HG02885 (cell line): ENCODE measurements around the gene SPEF1.
"Not testable (repeated sequence)": the region's sequence is repeated elsewhere in the genome, so short reads cannot be mapped to it uniquely, and the experiment has no call there.

Experiments
- ATAC-seq: cut with Tn5 transposase; IDR thresholded peaks from one replicate; pipeline ENCODE4 v1.9.1; 2021; ENCODE audit warnings: mild to moderate bottlenecking; ENCODE audit not compliant: unreplicated experiment, poor library complexity

The SPEF1 gene

GRCh38 chr20:3794168-3794567 lies 12.9 kb upstream of the SPEF1 start:
- ATAC-seq = not testable (repeated sequence)

DNA sequence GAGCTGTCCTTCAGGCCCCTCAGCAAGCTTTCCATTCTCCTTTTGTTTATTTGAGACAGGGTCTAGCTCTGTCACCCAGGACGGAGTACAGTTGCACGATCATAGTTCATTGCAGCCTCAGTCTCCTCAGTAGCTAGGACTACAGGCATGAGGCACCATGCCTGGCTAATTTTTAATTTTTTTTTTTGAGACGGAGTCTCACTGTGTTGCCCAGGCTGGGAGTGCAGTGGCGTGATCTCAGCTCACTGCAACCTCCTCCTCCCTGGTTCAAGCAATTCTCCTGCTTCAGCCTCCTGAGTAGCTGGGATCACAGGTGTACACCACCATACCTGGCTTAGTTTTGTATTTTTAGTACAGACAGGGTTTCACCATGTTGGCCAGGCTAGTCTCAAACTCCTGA lies 8.0 kb upstream of the SPEF1 start:
- ATAC-seq = not testable (repeated sequence)

DNA sequence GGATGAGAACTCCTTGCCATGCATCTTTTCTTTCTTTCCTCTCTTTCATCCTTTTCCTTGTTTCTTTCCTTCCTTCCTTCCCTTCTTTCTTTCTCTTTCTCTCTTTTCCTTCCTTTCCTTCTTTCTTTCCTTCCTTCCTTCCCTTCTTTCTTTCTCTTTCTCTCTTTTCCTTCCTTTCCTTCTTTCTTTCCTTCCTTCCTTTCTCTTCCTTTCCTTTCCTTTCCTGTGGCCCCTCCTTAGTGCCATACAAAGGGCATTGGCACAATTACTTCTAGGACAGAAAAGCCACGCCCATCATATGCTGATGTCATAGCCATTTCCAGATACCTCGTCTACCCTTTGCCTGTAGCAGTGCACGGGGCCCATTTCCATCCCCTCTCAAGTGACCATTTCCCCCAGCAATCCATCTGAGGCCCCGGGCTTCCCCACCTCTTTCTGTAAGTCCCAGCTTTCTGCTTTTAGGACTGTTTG lies 7.5 kb upstream of the SPEF1 start:
- ATAC-seq = no peak

DNA sequence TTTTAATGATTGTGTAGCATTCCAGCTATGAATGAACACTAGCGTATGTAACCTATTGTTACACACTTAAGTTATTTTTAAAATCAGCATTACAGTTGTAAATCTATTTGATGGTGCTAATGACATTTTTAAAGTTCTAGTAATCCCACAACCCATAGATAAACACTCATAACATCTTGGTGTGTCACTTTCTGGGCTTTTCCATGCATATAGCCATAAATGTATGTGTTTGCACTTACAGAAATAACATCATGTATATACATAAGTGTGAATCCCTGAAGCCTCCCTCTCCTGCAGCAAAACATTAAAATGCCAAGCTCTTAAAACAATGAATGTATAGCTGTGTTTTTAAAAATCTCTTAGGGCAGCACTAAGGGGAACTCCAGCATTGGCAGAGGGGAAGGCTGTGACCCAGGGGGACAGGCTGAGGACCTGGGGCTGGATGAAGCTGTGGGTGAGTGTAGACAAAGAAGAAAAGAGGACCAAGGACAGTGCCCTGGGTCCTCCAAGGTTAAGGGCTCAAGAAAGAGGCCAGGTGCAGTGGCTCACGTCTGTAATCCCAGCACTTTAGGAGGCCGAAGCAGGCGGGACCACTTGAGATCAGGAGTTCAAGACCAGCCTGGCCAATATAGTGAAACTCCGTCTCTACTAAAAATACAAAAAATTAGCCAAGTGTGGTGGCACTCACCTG lies 6.2 kb upstream of the SPEF1 start:
- ATAC-seq = no peak

DNA sequence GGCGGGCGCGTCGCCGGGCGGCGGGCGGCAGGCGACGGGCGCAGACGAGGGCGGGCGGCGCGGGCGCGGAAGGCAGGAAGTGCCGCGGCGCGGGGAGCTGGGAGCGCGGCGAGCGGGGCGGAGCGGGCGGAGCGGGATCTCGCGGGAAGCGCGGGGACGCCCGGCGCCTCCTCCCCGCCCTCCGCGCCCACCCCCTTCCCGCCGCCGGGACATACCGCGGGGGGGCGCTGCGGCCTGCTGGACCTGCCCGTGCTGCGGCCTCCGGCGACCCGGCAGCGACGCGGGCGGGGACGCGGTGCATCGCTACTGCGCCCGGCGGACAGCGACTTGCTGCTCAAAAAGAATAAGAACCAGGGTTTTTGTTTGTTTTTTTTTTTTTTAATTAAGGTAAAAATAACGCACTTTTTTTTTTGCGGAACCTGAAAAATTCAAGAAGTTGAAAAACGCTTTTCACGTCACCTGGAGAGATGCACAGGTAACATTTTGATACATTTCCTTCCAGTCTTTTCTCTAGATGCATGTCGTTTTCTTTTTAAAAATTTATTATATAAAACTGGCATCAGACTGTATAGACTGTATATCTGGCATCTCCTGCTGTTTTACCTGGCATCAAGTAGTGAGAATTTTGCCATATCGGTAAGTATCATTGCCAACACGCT lies 5.5 kb upstream of the SPEF1 start, which contains the start of gene CENPB:
CENPB (minus strand) TSS at position 76 of the 659 bp plus-strand sequence. CDS start 257 bp downstream, outside the sequence.
- ATAC-seq = peak; percentile 90

DNA sequence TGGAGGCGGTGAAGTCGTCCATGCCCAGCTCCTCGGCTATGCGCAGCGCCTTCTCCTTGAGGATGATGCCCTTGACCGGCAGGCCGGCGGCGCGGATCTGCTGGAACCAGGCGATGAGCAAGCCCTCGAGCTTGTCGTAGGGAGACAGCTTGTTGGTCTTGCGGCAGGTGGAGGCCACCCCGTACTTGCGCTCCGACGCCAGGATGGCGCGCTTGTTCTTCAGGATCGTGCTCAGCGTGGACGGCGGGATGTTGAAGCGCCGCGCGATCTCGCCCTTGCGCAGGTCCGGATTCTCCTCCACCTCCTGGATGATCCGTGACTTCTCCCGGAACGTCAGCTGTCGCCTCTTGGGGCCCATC lies 4.9 kb upstream of the SPEF1 start:
- ATAC-seq = peak; percentile 23

GRCh38 chr20:3785240-3786125 lies 4.2 kb upstream of the SPEF1 start:
- no peak for ATAC-seq

DNA sequence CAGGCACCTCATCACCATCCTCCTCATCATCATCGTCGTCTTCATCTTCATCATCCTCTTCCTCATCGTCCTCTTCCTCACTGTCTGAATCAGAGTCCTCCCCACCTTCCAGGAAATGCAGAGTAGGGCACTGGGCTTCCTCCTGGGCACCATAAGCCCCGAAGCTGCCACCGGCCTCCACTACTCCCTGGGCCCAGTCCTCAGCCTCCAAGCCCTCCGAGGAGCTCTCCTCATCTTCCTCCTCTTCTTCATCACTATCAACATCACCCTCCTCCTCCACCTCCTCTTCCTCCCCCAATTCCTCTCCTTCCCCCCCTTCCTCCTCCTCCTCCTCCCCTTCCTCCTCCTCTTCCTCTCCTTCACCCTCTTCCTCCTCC lies 3.6 kb upstream of the SPEF1 start:
- ATAC-seq = no peak

DNA sequence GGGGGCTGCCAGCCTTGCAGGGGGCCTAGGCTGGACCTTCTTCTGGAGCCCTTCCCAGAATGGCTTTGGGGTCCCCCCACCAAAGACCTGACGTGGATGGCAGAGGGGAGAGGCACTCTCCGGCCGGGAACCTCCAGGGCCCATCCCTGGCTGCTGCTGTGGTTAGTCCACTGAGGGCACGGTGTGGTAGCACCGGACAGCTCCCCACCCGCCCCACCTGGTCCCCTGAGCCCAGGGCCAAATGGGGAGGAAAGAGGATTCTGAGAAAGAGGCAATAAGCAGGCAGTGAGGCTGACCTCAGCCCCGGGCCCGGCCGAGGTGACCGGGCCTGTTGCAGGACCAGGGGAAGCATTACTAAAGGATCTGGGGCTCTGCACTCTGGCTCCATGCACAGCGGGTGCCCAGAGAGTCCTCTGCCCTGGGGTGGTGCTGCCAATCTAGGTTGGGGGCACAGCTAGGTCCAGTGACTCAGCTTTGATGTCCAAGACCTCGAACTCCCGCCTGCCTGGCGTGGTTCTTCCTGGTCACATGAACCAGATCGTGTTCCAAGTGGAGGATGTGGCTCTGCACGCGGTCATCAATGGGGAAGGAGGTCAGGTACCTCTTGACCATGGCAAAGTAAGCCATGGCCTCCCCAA lies 3.1 kb upstream of the SPEF1 start:
- no peak for ATAC-seq

DNA sequence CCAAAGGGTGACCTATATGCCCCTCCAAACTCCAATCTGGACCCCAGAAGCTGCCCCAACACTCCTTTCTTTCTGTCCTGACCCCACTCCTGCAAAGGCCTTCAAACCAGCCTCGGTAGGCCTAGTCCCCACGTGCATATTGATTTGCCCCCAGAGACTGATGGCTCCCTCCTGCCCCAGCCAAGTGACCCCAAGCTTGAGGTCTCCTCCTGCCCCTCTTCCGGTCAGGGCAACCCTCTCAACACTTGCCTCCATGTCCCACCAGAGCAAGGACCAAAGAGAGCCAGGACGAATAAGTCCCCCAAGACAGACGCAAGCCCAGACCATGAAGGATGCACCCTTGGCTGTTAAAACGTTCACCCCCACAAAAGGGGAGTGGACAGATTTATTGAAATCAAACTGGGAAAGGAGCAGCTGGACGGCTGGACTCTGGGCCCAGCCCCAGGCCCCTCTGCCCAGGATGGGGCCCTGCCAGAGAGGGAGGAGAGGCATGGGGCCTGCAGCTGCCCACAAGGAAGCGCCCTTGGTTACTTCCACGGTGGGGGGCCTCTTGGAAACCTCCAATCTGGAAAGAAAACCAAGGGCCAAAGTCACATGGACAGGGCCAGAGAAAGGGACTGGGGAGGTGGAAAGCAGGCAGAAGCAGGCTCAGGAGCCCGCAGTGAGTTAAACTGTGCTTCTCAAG lies 2.4 kb upstream of the SPEF1 start:
- ATAC-seq = no peak

DNA sequence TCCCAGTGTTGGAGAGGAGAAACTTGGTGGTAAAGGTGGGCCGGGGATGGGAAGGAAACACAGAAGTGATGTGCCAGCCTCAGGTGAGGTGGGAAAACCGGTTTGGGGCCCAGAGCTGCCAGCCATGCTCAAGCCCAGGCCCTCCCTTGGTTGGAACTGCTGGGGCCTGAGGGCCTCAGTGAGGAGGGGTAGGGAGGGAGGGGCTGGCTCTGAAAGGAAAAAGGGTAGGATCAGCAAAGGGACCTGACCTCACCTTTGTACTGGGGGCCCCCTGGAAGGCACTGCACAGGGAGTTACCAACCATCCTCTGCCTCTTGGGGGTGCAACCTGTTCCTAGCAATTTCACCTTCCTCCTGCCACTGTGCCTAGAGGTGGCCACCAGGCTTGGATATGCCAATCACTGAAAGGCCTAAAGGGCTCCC lies 1.8 kb upstream of the SPEF1 start:
- ATAC-seq = no peak

DNA sequence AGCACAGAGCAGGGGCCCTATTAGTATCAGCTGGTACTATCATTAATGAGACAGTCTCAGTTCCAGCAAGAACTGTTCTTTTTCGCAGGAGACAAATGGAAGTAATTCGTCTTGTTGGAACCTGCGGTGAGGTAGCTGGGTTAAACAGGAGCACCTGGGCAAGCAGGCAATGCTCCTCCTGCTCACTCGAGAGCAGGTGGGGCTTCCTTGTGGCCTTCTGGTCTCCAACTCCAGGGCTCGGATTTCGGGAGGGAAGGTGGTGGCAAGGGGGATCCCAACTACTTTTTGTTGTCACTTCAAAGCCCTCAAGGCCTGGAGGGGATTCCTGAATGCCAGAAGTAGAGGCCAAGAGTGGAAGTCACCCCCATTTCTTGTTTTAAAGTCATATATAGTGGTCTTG lies 1.3 kb upstream of the SPEF1 start:
- no peak for ATAC-seq

DNA sequence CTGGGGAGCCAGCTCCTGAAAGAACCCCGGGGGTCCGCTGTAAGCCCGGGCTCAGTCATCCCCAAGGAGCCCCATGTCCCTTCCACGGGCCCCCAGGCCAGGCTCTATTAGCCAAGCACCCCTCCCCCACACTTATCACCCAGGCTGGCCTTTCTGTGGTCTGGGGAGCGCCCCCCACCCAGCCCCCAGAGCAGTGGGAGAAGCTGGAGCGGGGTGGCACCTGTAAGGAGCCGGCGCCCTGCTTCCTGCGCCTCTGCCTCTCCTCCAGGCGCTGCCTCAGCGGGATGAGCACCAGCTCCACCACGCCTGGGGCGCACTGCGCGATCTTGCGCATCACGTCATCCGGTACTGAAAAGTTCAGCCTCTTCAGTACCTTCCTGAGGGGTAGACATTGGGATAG lies 2.3 kb downstream of the SPEF1 start:
- ATAC-seq = no peak

- no peak for ATAC-seq
Observed at GRCh38 chr20:3777716-3778629, 3.3 kb downstream of the SPEF1 start.

DNA sequence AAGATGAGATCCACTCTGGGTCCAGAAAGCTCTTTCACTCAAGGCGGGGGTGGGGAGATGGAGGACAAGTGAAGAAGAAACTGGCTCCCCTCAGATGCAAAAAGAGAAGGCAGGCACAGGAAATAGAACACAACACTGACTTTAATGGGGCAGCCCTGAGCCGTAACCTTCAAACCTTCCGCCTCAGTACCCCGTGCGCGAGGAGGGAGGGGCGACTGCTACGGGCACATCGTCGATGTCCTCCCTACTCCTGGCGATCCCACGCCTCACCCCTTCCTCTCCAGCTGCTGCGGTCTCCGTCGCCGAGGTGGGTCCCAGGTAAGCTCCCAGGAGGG lies 3.9 kb downstream of the SPEF1 start:
- no peak for ATAC-seq

GRCh38 chr20:3775457-3776108 lies 5.7 kb downstream of the SPEF1 start:
- ATAC-seq = no peak

GRCh38 chr20:3771552-3772058 lies 9.6 kb downstream of the SPEF1 start:
- ATAC-seq = no peak

DNA sequence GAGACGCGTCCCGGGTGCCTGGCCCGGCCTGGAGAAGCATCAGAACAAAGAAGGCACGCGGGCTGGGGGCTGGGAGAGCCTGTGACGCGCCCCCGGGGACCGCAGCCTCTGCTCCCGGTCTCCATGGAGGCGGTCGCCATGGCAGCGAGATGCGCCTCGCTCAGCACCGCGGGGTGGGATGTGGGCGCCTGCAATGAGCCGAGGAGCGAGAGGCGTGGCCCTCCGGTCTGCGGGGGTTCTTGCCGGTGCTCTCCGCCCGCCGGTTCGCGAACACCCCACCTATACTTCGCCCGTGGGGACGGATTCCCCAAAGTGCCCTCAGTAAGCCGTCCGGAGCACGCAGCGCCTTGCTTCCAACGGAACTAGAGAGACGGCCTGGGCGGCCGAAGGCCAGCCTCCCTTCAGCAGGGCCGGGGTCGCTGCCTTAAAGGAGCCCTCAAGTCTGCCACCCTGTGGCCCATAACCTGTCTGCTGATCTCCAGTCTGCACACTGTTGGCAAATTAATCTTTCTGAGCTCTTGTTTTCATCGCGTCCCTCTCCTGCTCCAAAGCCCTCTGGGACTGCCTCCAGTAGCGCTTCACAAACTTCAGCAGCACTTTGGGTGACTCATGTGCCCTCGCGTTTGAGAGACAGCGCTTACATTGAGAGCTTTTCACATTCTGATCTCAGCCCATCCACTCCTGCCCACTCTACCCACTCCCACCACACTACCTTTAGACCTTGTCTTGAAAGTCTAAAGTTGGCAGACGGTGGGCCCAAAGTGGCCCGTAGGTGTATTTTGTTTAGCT lies 12.7 kb downstream of the SPEF1 start:
- peak; percentile 34 for ATAC-seq
